ENCODE data around the gene ZC3H12C.

Gene ZC3H12C

GRCh38 chr11:110053848-110054414, 39.3 kb upstream of the ZC3H12C start:
- Histone ChIP-seq H3K4me3 (ENCODE audit: low read depth, low read length) (no peak overlapping the region), H3K9me3 (ENCODE audit: severe bottlenecking) (no peaks in the 10 kb centered on the region), H3K27me3 (ENCODE audit: insufficient read depth, low read depth, severe bottlenecking) (no peaks in the 10 kb centered on the region), H3K27ac (no peak overlapping the region), H3K36me3 (no peaks in the 10 kb centered on the region)
- no peak for TF ChIP-seq CTCF (IDR thresholded peaks at IDR 0.05; ENCODE audit: low read depth, low read length)
- no peak for DNase-seq

GRCh38 chr11:110056956-110057355, 36.2 kb upstream of the ZC3H12C start:
- no peak for DNase-seq
- no peak for TF ChIP-seq CTCF (IDR thresholded peaks at IDR 0.05; ENCODE audit: low read depth, low read length)
- no peak overlapping the region for H3K27ac ChIP-seq
- H3K4me3 ChIP-seq (ENCODE audit: low read depth, low read length), result no peak overlapping the region
- no peaks in the 10 kb centered on the region for H3K27me3 ChIP-seq (ENCODE audit: insufficient read depth, low read depth, severe bottlenecking)
- H3K9me3 ChIP-seq (ENCODE audit: severe bottlenecking), result no peaks in the 10 kb centered on the region
- H3K36me3 ChIP-seq, result no peaks in the 10 kb centered on the region

- TF ChIP-seq CTCF (IDR thresholded peaks at IDR 0.05; ENCODE audit: low read depth, low read length), result no peak
- no peaks in the 10 kb centered on the region for H3K9me3 ChIP-seq (ENCODE audit: severe bottlenecking)
- H3K27ac ChIP-seq, result no peak overlapping the region
- H3K4me3 ChIP-seq (ENCODE audit: low read depth, low read length), result no peak overlapping the region
- H3K27me3 ChIP-seq (ENCODE audit: insufficient read depth, low read depth, severe bottlenecking), result no peaks in the 10 kb centered on the region
- no peak for DNase-seq
- H3K36me3 ChIP-seq, result no peaks in the 10 kb centered on the region
Measured at GRCh38 chr11:110059706-110060463, 33.3 kb upstream of the ZC3H12C start.

DNA sequence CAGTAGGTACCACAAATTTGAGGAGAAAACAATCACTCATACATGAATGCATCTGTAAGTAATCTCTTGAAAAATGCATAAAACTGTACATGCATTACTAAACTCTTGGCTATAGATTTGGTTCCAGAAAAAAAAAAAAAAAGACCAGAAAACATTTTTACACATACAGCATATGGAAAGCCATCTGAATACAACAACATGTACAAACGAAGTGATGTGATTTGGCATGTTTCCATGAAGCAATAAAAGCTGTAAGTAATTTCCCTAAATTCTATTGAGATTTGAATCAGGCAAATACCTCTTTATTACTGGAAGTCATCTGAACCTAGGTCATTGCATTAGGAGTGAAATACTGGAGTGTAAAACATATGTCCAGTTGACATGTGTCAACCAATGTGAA, 31.9 kb upstream of the ZC3H12C start:
- H3K4me3 ChIP-seq (ENCODE audit: low read depth, low read length), result no peak overlapping the region
- no peak for DNase-seq
- TF ChIP-seq CTCF (IDR thresholded peaks at IDR 0.05; ENCODE audit: low read depth, low read length), result no peak
- no peaks in the 10 kb centered on the region for H3K36me3 ChIP-seq
- no peaks in the 10 kb centered on the region for H3K27me3 ChIP-seq (ENCODE audit: insufficient read depth, low read depth, severe bottlenecking)
- H3K9me3 ChIP-seq (ENCODE audit: severe bottlenecking), result no peaks in the 10 kb centered on the region
- no peak overlapping the region for H3K27ac ChIP-seq

- Histone ChIP-seq H3K36me3 (no peaks in the 10 kb centered on the region), H3K9me3 (ENCODE audit: severe bottlenecking) (no peaks in the 10 kb centered on the region), H3K4me3 (ENCODE audit: low read depth, low read length) (no peak overlapping the region), H3K27me3 (ENCODE audit: insufficient read depth, low read depth, severe bottlenecking) (no peaks in the 10 kb centered on the region), H3K27ac (no peak overlapping the region)
- no peak for DNase-seq
- TF ChIP-seq CTCF (IDR thresholded peaks at IDR 0.05; ENCODE audit: low read depth, low read length), result no peak
Measured at GRCh38 chr11:110062247-110062646, 30.9 kb upstream of the ZC3H12C start.
